ENCODE results near the gene AEBP1.

GRCh38 chr7:44105832-44106231 is 1.7 kb downstream of the AEBP1 start:
- TF ChIP-seq CTCF (IDR thresholded peaks at IDR 0.05; ENCODE audit: insufficient read depth, low read depth, low read length) (no peak), EZH2 (IDR thresholded peaks at IDR 0.05; ENCODE audit: insufficient read depth, low read length) (no peak)

All from astrocyte (in vitro differentiated cells and primary cell).